ENCODE data around the gene POLA1. TPM values are rescaled to one million over a fixed set of nuclear protein-coding genes. Genes with fewer than 3 reads are reported as not detected.

The POLA1 gene
- total RNA-seq, 1 donor from 2014 or later: 11.1 TPM

DNA sequence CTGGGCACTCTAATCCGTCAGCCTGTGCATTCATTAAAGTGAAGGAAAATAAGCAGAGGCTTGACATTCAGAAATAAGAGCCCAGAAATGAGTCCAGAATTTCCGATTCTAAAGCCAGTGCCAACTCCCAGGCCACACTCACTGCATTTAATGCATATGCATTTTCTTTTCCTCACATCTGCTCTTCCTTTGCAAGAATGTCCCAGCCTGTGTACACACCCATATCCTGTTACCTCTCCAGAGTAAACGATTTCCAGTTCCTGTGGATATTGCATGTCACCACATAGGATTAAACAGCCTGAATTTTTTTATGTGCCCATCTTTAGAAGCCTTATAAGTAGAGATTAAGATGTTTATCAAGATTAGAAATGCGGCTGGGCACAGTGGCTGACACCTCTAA, 294.6 kb downstream of the POLA1 start:
- Histone ChIP-seq H3K27ac (no peak overlapping the region), H3K9me3 (no peaks in the 10 kb centered on the region), H3K27me3 (no peaks in the 10 kb centered on the region), H3K4me3 (no peak overlapping the region), H3K36me3 (no peaks in the 10 kb centered on the region), H3K4me1 (no peaks in the 10 kb centered on the region)
- no peak for ATAC-seq
- TF ChIP-seq, protein P1, sequence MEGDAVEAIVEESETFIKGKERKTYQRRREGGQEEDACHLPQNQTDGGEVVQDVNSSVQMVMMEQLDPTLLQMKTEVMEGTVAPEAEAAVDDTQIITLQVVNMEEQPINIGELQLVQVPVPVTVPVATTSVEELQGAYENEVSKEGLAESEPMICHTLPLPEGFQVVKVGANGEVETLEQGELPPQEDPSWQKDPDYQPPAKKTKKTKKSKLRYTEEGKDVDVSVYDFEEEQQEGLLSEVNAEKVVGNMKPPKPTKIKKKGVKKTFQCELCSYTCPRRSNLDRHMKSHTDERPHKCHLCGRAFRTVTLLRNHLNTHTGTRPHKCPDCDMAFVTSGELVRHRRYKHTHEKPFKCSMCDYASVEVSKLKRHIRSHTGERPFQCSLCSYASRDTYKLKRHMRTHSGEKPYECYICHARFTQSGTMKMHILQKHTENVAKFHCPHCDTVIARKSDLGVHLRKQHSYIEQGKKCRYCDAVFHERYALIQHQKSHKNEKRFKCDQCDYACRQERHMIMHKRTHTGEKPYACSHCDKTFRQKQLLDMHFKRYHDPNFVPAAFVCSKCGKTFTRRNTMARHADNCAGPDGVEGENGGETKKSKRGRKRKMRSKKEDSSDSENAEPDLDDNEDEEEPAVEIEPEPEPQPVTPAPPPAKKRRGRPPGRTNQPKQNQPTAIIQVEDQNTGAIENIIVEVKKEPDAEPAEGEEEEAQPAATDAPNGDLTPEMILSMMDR (IDR thresholded peaks at IDR 0.05): no peak
- no peak for DNase-seq
- intact Hi-C loops (cut with DNase I): no loop called here

DNA sequence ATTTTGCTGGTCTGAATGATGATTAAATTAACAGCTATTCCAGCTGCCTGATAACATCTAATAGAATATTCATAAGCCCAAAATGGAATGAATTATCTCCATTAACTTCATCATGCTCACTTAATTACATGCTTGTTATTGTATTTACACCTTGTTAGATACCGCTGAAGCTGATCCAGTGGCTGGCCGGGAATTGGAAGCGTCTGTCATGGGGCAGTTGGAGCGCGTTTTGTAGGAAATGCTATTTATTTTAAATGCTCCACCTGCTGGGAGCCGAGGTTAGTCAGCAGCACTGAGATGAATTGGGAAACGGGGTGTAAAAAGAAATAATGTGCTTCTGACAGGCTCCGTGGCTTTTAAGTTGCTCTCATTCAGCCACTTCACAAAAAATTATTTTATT, 296.8 kb downstream of the POLA1 start:
- Histone ChIP-seq H3K4me1 (no peaks in the 10 kb centered on the region), H3K27ac (no peak overlapping the region), H3K36me3 (no peaks in the 10 kb centered on the region), H3K4me3 (no peak overlapping the region), H3K27me3 (no peaks in the 10 kb centered on the region), H3K9me3 (no peaks in the 10 kb centered on the region)
- intact Hi-C loops (cut with DNase I): no loop called here
- ATAC-seq (no peak), DNase-seq (no peak)
- TF ChIP-seq, protein P1 (IDR thresholded peaks at IDR 0.05): no peak

DNA sequence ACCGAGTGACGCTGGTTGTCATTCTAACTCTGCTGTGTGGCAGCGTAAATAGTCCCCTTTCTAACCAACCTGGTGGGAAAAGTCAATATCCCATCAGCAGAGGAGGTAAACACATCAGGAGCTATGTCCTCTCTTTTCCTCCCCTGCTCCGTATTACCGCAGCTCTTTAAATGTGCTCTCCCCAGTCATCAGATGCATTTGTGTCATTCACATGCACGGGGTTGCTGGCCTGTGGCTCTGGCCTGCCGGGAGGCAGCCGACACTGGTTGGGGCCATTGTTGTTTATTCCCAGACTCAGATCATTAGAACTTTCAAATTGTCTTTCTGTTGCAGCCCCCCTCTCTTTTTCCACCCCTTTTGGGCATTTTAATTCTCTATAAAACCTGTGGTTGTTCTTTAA, 300.2 kb downstream of the POLA1 start:
- ATAC-seq: no peak
- Histone ChIP-seq H3K36me3 (no peaks in the 10 kb centered on the region), H3K27me3 (no peaks in the 10 kb centered on the region), H3K9me3 (no peaks in the 10 kb centered on the region), H3K4me1 (no peaks in the 10 kb centered on the region), H3K4me3 (no peak overlapping the region), H3K27ac (no peak overlapping the region)
- no peak for DNase-seq
- TF ChIP-seq, protein P1 (IDR thresholded peaks at IDR 0.05): no peak
- intact Hi-C loops (cut with DNase I): no loop called here

DNA sequence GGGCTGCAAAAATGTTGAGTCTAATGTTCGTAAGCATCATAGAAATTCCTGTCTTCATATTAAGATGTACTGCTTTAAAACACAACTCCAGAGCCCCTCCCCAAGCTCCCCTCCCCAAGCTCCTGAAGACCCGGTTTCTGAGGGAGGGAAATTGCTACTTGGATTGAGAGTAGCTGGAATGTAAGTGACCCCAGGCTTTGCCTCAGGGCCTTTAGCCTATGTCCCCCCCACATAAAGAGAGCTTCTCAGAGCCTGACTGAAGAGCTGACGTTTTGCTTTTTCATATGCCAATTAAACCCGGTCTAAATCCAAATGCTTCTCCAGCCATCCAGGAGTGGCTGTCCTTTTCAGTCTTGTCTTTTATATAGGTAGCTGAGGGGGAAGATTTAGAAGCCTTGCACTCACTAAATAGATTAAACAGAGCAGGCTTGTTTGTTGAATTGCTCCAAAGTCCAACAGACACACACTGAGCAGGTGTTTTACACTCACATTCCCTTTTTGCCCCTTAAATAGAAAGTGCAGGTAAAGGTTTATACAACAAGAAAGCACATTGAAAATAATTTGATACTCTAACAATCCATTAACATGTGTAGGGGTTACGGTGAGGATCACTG, 302.5 kb downstream of the POLA1 start:
- H3K36me3 ChIP-seq: no peaks in the 10 kb centered on the region
- DNase-seq: no peak
- intact Hi-C loops (cut with DNase I): no loop called here
- H3K4me3 ChIP-seq: no peak overlapping the region
- no peak for ATAC-seq
- no peaks in the 10 kb centered on the region for H3K4me1 ChIP-seq
- no peaks in the 10 kb centered on the region for H3K9me3 ChIP-seq
- no peak overlapping the region for H3K27ac ChIP-seq
- H3K27me3 ChIP-seq: no peaks in the 10 kb centered on the region
- TF ChIP-seq, protein P1 (IDR thresholded peaks at IDR 0.05): no peak

DNA sequence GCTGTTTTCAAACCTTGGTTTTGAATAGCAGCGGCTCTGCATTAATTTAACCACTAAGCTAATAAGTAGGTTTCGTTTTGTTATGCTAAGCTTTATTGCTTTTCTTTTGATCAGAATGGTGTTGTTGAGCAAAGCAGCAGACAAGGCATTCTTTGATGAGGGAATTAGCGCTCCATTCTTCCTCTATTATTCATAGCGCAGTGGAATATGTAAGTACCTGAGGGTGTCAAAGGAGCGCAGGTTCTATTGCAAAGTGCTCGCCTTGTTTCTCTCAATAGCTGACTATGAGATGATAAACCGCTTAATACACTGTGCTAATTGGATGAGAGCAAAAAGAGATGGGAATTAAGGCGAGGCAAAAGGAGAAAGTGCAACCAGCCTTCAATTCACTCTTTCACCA, 305.8 kb downstream of the POLA1 start:
- no peak overlapping the region for H3K27ac ChIP-seq
- DNase-seq: no peak
- no peak for ATAC-seq
- no peaks in the 10 kb centered on the region for H3K36me3 ChIP-seq
- H3K4me3 ChIP-seq: no peak overlapping the region
- intact Hi-C loops (cut with DNase I): no loop called here
- TF ChIP-seq, protein P1 (IDR thresholded peaks at IDR 0.05): no peak
- H3K27me3 ChIP-seq: peaks cover 8% of the 10 kb centered on the region
- no peaks in the 10 kb centered on the region for H3K9me3 ChIP-seq
- H3K4me1 ChIP-seq: peaks cover 2% of the 10 kb centered on the region
